H1 (cell line): ENCODE measurements around the gene ADPRS. TPM values are rescaled to one million over a fixed set of nuclear protein-coding genes. Genes with fewer than 3 reads are reported as not detected.

Source experiments
- ASH2L ChIP-seq: fragments of 200-600, 300-600 bp; sonication (generic); IDR thresholded peaks from one replicate; pipeline ENCODE4 v1.7.1; 2017; ENCODE audit warnings: low read length
- KDM5A ChIP-seq: fragments of 200-600 bp; IDR thresholded peaks from 2 replicates; pipeline ENCODE4 v1.7.1; 2012; ENCODE audit warnings: mild to moderate bottlenecking, low read length, inconsistent platforms, mixed read lengths
- RFX5 ChIP-seq: IDR thresholded peaks from 2 replicates; pipeline ENCODE4 v1.6.1; 2011; ENCODE audit warnings: low read depth, low read length, improper control_type of control experiment, borderline replicate concordance
- SUZ12 ChIP-seq: fragments of 200-600 bp; sonication (generic); IDR thresholded peaks from 2 replicates; pipeline ENCODE4 v1.6.1; 2012; ENCODE audit warnings: mild to moderate bottlenecking, inconsistent platforms, low read length, moderate library complexity, mixed read lengths
- polyA plus RNA-seq, 7 experiments: library from polyadenylated mRNA; depleted of rRNA in 3 of 7; stranded (reverse) in 5 of 7; unstranded in 2 of 7; fragments of >200 nt in 5 of 7; fragments of 200-250 nt in 2 of 7; gene quantifications; 1 replicate in 5 of 7; 2 replicates in 1 of 7; 4 replicates in 1 of 7; pipeline versions ENCODE4 v1.2.1 to v1.2.3, GENCODE V29; 2011 to 2013; ENCODE audit warnings: missing spikeins in 2 of 7, mixed read lengths in 2 of 7
- total RNA-seq: library from RNA; stranded (reverse); fragmentation: NEBNext Ultra II Directional; extraction: Animal tissue kit (Norgen Biotek cat#: 25700); gene quantifications from 2 replicates; pipeline ENCODE4 v1.2.1, GENCODE V29; 2021
- TF ChIP-seq, protein P1 (sequence below): fragments of 300-600 bp; sonication (generic); IDR thresholded peaks from 2 replicates; pipeline ENCODE4 v1.7.1; 2012; ENCODE audit warnings: low read length, moderate library complexity, mild to moderate bottlenecking, inconsistent platforms; ENCODE audit not compliant: insufficient replicate concordance

Gene ADPRS
- total and polyA plus RNA-seq, 2 of the 8 experiments (the other 6 are each of a cell fraction or from before 2014, with no cell fraction given) = 22.9 to 38.1 TPM

DNA sequence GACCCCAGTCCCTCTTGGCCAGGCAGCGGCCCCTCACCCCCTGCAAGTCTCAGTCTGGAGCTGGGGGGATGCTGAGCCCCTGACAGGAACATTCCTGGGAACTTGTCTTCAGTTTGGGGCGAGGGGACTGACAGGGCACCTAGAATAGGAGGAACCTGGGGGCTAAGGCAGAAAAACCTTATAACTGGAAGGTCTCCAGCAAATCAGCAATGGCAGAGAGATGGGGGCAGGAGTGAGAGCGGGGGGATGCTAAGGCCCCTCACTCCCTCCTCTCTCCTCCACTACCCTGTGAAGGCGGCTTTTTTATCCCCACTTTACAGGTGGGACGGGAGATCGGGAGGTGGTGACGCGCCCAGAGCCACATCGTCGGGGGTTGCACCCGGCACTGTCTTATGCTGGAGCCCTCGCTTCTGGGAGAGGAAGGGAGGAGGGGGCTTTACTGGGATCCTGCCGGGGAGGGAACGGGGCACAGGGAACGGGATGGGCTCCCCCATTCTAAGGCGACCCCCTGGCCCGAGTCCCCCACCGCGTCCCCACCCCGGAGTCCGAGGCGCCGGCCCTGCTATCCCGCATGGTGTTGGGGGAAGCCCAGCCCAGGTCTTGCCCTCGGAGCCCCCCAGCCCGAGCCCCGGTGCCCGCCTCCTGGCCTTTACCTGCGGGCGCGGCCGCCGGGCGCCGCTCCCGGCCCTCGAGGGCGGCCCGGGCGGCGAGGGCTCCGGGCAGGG lies 35.9 kb downstream of the ADPRS start (continued):
- TF ChIP-seq, protein P1, sequence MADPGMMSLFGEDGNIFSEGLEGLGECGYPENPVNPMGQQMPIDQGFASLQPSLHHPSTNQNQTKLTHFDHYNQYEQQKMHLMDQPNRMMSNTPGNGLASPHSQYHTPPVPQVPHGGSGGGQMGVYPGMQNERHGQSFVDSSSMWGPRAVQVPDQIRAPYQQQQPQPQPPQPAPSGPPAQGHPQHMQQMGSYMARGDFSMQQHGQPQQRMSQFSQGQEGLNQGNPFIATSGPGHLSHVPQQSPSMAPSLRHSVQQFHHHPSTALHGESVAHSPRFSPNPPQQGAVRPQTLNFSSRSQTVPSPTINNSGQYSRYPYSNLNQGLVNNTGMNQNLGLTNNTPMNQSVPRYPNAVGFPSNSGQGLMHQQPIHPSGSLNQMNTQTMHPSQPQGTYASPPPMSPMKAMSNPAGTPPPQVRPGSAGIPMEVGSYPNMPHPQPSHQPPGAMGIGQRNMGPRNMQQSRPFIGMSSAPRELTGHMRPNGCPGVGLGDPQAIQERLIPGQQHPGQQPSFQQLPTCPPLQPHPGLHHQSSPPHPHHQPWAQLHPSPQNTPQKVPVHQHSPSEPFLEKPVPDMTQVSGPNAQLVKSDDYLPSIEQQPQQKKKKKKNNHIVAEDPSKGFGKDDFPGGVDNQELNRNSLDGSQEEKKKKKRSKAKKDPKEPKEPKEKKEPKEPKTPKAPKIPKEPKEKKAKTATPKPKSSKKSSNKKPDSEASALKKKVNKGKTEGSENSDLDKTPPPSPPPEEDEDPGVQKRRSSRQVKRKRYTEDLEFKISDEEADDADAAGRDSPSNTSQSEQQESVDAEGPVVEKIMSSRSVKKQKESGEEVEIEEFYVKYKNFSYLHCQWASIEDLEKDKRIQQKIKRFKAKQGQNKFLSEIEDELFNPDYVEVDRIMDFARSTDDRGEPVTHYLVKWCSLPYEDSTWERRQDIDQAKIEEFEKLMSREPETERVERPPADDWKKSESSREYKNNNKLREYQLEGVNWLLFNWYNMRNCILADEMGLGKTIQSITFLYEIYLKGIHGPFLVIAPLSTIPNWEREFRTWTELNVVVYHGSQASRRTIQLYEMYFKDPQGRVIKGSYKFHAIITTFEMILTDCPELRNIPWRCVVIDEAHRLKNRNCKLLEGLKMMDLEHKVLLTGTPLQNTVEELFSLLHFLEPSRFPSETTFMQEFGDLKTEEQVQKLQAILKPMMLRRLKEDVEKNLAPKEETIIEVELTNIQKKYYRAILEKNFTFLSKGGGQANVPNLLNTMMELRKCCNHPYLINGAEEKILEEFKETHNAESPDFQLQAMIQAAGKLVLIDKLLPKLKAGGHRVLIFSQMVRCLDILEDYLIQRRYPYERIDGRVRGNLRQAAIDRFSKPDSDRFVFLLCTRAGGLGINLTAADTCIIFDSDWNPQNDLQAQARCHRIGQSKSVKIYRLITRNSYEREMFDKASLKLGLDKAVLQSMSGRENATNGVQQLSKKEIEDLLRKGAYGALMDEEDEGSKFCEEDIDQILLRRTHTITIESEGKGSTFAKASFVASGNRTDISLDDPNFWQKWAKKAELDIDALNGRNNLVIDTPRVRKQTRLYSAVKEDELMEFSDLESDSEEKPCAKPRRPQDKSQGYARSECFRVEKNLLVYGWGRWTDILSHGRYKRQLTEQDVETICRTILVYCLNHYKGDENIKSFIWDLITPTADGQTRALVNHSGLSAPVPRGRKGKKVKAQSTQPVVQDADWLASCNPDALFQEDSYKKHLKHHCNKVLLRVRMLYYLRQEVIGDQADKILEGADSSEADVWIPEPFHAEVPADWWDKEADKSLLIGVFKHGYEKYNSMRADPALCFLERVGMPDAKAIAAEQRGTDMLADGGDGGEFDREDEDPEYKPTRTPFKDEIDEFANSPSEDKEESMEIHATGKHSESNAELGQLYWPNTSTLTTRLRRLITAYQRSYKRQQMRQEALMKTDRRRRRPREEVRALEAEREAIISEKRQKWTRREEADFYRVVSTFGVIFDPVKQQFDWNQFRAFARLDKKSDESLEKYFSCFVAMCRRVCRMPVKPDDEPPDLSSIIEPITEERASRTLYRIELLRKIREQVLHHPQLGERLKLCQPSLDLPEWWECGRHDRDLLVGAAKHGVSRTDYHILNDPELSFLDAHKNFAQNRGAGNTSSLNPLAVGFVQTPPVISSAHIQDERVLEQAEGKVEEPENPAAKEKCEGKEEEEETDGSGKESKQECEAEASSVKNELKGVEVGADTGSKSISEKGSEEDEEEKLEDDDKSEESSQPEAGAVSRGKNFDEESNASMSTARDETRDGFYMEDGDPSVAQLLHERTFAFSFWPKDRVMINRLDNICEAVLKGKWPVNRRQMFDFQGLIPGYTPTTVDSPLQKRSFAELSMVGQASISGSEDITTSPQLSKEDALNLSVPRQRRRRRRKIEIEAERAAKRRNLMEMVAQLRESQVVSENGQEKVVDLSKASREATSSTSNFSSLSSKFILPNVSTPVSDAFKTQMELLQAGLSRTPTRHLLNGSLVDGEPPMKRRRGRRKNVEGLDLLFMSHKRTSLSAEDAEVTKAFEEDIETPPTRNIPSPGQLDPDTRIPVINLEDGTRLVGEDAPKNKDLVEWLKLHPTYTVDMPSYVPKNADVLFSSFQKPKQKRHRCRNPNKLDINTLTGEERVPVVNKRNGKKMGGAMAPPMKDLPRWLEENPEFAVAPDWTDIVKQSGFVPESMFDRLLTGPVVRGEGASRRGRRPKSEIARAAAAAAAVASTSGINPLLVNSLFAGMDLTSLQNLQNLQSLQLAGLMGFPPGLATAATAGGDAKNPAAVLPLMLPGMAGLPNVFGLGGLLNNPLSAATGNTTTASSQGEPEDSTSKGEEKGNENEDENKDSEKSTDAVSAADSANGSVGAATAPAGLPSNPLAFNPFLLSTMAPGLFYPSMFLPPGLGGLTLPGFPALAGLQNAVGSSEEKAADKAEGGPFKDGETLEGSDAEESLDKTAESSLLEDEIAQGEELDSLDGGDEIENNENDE = no peak
- 0 out of 2 replicates have a peak, but pooled peaks have one; percentile 22 for TF ChIP-seq SUZ12
- no peak for TF ChIP-seq ASH2L
- TF ChIP-seq KDM5A = no peak
- TF ChIP-seq RFX5 = no peak
- TF ChIP-seq, all 59 proteins: peak for 2
